ENCODE results near the gene DHX29.

DNA sequence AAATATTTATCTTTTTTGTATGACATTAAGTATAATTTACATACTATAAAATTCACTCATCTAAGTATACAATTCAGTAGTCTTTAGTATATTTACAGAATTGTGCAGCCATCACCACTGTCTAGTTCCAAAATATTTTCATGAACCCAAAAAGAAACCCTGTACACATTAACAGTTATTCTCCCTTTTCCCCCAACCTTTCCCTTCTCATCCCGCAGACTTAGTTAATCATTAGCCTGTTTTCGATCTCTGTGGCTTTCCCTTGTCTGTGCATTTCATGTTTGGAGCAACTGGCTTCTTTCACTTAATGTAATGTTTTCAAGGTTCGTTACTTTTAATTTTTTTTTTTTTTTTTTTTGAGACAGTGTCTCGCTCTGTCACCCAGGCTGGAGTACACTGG lies 37.8 kb upstream of the DHX29 start:
- TF ChIP-seq EP300 (IDR thresholded peaks at IDR 0.05) (no peak), POLR2A (IDR thresholded peaks at IDR 0.05) (no peak)
- TF ChIP-seq, protein P1, sequence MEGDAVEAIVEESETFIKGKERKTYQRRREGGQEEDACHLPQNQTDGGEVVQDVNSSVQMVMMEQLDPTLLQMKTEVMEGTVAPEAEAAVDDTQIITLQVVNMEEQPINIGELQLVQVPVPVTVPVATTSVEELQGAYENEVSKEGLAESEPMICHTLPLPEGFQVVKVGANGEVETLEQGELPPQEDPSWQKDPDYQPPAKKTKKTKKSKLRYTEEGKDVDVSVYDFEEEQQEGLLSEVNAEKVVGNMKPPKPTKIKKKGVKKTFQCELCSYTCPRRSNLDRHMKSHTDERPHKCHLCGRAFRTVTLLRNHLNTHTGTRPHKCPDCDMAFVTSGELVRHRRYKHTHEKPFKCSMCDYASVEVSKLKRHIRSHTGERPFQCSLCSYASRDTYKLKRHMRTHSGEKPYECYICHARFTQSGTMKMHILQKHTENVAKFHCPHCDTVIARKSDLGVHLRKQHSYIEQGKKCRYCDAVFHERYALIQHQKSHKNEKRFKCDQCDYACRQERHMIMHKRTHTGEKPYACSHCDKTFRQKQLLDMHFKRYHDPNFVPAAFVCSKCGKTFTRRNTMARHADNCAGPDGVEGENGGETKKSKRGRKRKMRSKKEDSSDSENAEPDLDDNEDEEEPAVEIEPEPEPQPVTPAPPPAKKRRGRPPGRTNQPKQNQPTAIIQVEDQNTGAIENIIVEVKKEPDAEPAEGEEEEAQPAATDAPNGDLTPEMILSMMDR (IDR thresholded peaks at IDR 0.05): no peak

Measured in gastroesophageal sphincter (tissue), 3 donors.